NB4 (cell line): ENCODE results near the gene CMSS1.

Experiments
- CTCF ChIP-seq: IDR thresholded peaks from one replicate; pipeline ENCODE4 v1.5.1; 2012; ENCODE audit warnings: low read depth, low read length
- MYC ChIP-seq: IDR thresholded peaks from 2 replicates; pipeline ENCODE4 v1.6.1; 2011; ENCODE audit warnings: low read depth, low read length
- POLR2A ChIP-seq: IDR thresholded peaks from 2 replicates; pipeline ENCODE4 v1.6.1; 2011; ENCODE audit warnings: mild to moderate bottlenecking; ENCODE audit not compliant: insufficient read length; ENCODE audit errors: extremely low read depth

GRCh38 chr3:99981138-99981537 is 163.5 kb downstream of the CMSS1 start:
- TF ChIP-seq CTCF (no peak), MYC (no peak), POLR2A (no peak)
